Measurements from ENCODE around the gene SPAG16.

The SPAG16 gene

GRCh38 chr2:214322662-214323061, 1038.4 kb downstream of the SPAG16 start (continued):
- TF ChIP-seq CTCF (tag by site-specific recombination; IDR thresholded peaks at IDR 0.05), result no peak
- TF ChIP-seq ZNF223 (tag by site-specific recombination; IDR thresholded peaks at IDR 0.05), result no peak
- TF ChIP-seq ZNF501 (tag by site-specific recombination; IDR thresholded peaks at IDR 0.05), result no peak
- TF ChIP-seq ZNF184 (tag by site-specific recombination; IDR thresholded peaks at IDR 0.05), result no peak

- no peak for TF ChIP-seq PATZ1 (tag by site-specific recombination; IDR thresholded peaks at IDR 0.05)
- ChIA-PET CTCF (no interaction called here), POLR2A (no interaction called here)
Measured at GRCh38 chr2:214325404-214325803, 1041.1 kb downstream of the SPAG16 start.

GRCh38 chr2:214328941-214329340, 1044.7 kb downstream of the SPAG16 start:
- TF ChIP-seq ZNF555 (tag by site-specific recombination; conservative IDR thresholded peaks at IDR 0.05) (no peak), BCL11B (tag by site-specific recombination; IDR thresholded peaks at IDR 0.05; ENCODE audit: low read depth) (no peak), PRDM10 (tag by site-specific recombination; IDR thresholded peaks at IDR 0.05) (no peak), ZNF580 (tag by site-specific recombination; IDR thresholded peaks at IDR 0.05) (no peak), ZNF211 (tag by site-specific recombination; IDR thresholded peaks at IDR 0.05; ENCODE audit: low read depth) (no peak), ZBTB26 (tag by site-specific recombination; optimal IDR thresholded peaks at IDR 0.05) (no peak), ZNF394 (tag by site-specific recombination; IDR thresholded peaks at IDR 0.05; ENCODE audit: borderline replicate concordance) (no peak), PBX3 (CRISPR knock-in tag; IDR thresholded peaks at IDR 0.05) (no peak), ZBTB10 (tag by site-specific recombination; IDR thresholded peaks at IDR 0.05) (no peak), ZNF292 (tag by site-specific recombination; IDR thresholded peaks at IDR 0.05; ENCODE audit: borderline replicate concordance, low read depth) (no peak), ZNF837 (tag by site-specific recombination; IDR thresholded peaks at IDR 0.05) (no peak), ZNF654 (tag by site-specific recombination; IDR thresholded peaks at IDR 0.05; ENCODE audit: low read depth) (no peak), ZNF174 (tag by site-specific recombination; IDR thresholded peaks at IDR 0.05) (no peak), ZNF514 (tag by site-specific recombination; IDR thresholded peaks at IDR 0.05) (no peak), ZSCAN30 (tag by site-specific recombination; IDR thresholded peaks at IDR 0.05) (no peak), ZFP37 (tag by site-specific recombination; IDR thresholded peaks at IDR 0.05) (no peak)
- Histone ChIP-seq H3K9me3 (ENCODE audit: control insufficient read depth, insufficient read depth, low read depth, low read length) (no peaks in the 10 kb centered on the region), H3K36me3 (ENCODE audit: control insufficient read depth in 2 of 2, insufficient read depth in 1 of 2, low read length in 2 of 2) (no peaks in the 10 kb centered on the region), H3K4me1 (ENCODE audit: control insufficient read depth, insufficient read depth, low read length) (no peaks in the 10 kb centered on the region), H3K27ac (ENCODE audit: extremely low read depth, low read depth, low read length) (no peak overlapping the region), H3K4me3 (ENCODE audit: low read depth, low read length) (no peak overlapping the region)
- CTCF ChIA-PET, result no interaction called here
- POLR2A ChIA-PET, result no interaction called here

More at GRCh38 chr2:214325404-214325803, 1041.1 kb downstream of the SPAG16 start:
- no peak overlapping the region for H3K4me3 ChIP-seq (ENCODE audit: low read depth, low read length)
- no peaks in the 10 kb centered on the region for H3K36me3 ChIP-seq (ENCODE audit: control insufficient read depth in 2 of 2, insufficient read depth in 1 of 2, low read length in 2 of 2)
- no peaks in the 10 kb centered on the region for H3K4me1 ChIP-seq (ENCODE audit: control insufficient read depth, insufficient read depth, low read length)
- no peaks in the 10 kb centered on the region for H3K9me3 ChIP-seq (ENCODE audit: control insufficient read depth, insufficient read depth, low read depth, low read length)
- H3K27ac ChIP-seq (ENCODE audit: extremely low read depth, low read depth, low read length), result no peak overlapping the region
